ENCODE data around the gene MATR3. TPM values are rescaled to one million over a fixed set of nuclear protein-coding genes. Genes with fewer than 3 reads are reported as not detected.

Gene MATR3
- total RNA-seq, 1 experiment from 2014 or later: 194 TPM

DNA sequence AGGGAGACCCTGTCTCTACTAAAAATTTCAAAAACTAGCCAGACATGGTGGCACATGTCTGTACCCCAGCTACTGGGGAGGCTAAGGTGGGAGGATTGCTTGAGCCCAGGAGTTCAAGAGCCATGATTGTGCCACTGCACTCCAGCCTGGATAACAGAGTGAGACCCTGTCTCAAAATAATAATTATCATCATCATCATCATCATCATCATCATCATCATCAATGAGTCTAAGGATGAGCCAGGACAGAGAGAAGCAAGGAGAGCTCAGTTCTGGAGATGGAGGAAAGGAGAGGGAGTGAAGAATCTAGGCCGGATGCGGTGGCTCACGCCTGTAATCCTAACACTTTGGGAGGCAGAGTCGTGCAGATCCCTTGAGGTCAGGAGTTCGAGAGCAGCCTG, 36.7 kb upstream of the MATR3 start:
- intact Hi-C loops (cut with micrococcal nuclease; ENCODE audit: unreplicated experiment): no loop called here
- DNase-seq (ENCODE audit: low read depth, low spot score) (no peak), ATAC-seq (no peak)
- ChIA-PET CTCF (no interaction called here), POLR2A (interaction anchor here (0.6 kb wide), 1 partner anchor 1019 kb away, joined by 4 read pairs; no protein-coding TSS in a partner anchor)
- H3K27ac ChIP-seq (ENCODE audit: low read length): no peak overlapping the region
- H3K27me3 ChIP-seq (ENCODE audit: control insufficient read depth, insufficient read depth, low read length): no peaks in the 10 kb centered on the region
- in situ Hi-C loops (cut with HindIII; ENCODE audit: low pct_unique_long_range_greater_than_20kb, low sequenced_read_pairs): no loop called here
- H3K4me1 ChIP-seq (ENCODE audit: control insufficient read depth, insufficient read depth, low read length): no peaks in the 10 kb centered on the region
- H3K36me3 ChIP-seq (ENCODE audit: control insufficient read depth, insufficient read depth, low read length): no peaks in the 10 kb centered on the region
- H3K9me3 ChIP-seq (ENCODE audit: control insufficient read depth, insufficient read depth, low read depth, low read length): no peaks in the 10 kb centered on the region
- BruUV-seq (replicated peaks): no TSS peak
- TF ChIP-seq TCF7L2 (IDR thresholded peaks at IDR 0.05; ENCODE audit: low read depth, low read length) (no peak), POLR2AphosphoS5 (IDR thresholded peaks at IDR 0.05; ENCODE audit: low read depth, low read length) (no peak), SIN3A (IDR thresholded peaks at IDR 0.05; ENCODE audit: borderline replicate concordance, insufficient read depth, low read depth, low read length) (no peak), CTCF (IDR thresholded peaks at IDR 0.05) (no peak), REST (IDR thresholded peaks at IDR 0.05; ENCODE audit: insufficient read depth in 1 of 2, low read depth in 2 of 2, low read length in 1 of 2) (no peak)
- H3K4me3 ChIP-seq (ENCODE audit: low read depth in 2 of 2, low read length in 2 of 2): no peak overlapping the region

GRCh38 chr5:139262059-139262741, 31.3 kb upstream of the MATR3 start:
- Histone ChIP-seq H3K9me3 (ENCODE audit: control insufficient read depth, insufficient read depth, low read depth, low read length) (no peaks in the 10 kb centered on the region), H3K27ac (ENCODE audit: low read length) (peak overlapping the region; percentile 15; the same call in 1 of the 2 replicates), H3K4me3 (ENCODE audit: low read depth in 2 of 2, low read length in 2 of 2) (no peak overlapping the region), H3K36me3 (ENCODE audit: control insufficient read depth, insufficient read depth, low read length) (no peaks in the 10 kb centered on the region), H3K4me1 (ENCODE audit: control insufficient read depth, insufficient read depth, low read length) (0 out of 2 replicates have a peak, but pooled peaks cover 3% of the 10 kb centered on the region), H3K27me3 (ENCODE audit: control insufficient read depth, insufficient read depth, low read length) (no peaks in the 10 kb centered on the region)
- BruUV-seq (replicated peaks): no TSS peak
- intact Hi-C loops (cut with micrococcal nuclease; ENCODE audit: unreplicated experiment): loop anchor here (2.0 to 10.0 kb wide), 3 partner anchors 327 to 683 kb away; no protein-coding TSS in a partner anchor
- ChIA-PET CTCF (interaction anchor here (0.5 to 1.3 kb wide), 4 partner anchors 10 to 683 kb away, joined by 3 to 8 read pairs (median 4); no protein-coding TSS in a partner anchor), POLR2A (interaction anchor here (0.6 kb wide), 1 partner anchor 500 kb away, joined by 3 read pairs; no protein-coding TSS in a partner anchor)
- DNase-seq (ENCODE audit: low read depth, low spot score) (no peak), ATAC-seq (no peak)
- TF ChIP-seq TCF7L2 (IDR thresholded peaks at IDR 0.05; ENCODE audit: low read depth, low read length) (no peak), REST (IDR thresholded peaks at IDR 0.05; ENCODE audit: insufficient read depth in 1 of 2, low read depth in 2 of 2, low read length in 1 of 2) (no peak), CTCF (IDR thresholded peaks at IDR 0.05) (no peak), POLR2AphosphoS5 (IDR thresholded peaks at IDR 0.05; ENCODE audit: low read depth, low read length) (no peak), SIN3A (IDR thresholded peaks at IDR 0.05; ENCODE audit: borderline replicate concordance, insufficient read depth, low read depth, low read length) (no peak)
- in situ Hi-C loops (cut with HindIII; ENCODE audit: low pct_unique_long_range_greater_than_20kb, low sequenced_read_pairs): no loop called here

All from Panc1 (cell line).